ENCODE measurements around the gene FBXL3. TPM values are rescaled to one million over a fixed set of nuclear protein-coding genes. Genes with fewer than 3 reads are reported as not detected.

Gene FBXL3
- total RNA-seq, 4 donors from 2014 or later, result 144 to 164 (median 155) TPM

DNA sequence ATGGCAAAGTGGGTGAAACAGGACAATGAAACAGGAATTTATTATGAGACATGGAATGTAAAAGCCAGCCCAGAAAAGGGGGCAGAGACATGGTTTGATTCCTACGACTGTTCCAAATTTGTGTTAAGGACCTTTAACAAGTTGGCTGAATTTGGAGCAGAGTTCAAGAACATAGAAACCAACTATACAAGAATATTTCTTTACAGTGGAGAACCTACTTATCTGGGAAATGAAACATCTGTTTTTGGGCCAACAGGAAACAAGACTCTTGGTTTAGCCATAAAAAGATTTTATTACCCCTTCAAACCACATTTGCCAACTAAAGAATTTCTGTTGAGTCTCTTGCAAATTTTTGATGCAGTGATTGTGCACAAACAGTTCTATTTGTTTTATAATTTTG lies 26.5 kb downstream of the FBXL3 start:
- WGBS, 2 donors, result 29 to 33% methylated on average over 1 of the region's 1 CpG
- peak overlapping the region; percentile 71 to 85 (median 83) for H3K27ac ChIP-seq
- no peak overlapping the region for H3K4me3 ChIP-seq (replicated peaks in 1 of 3)
- H3K27me3 ChIP-seq, result no peaks in the 10 kb centered on the region
- TF ChIP-seq CTCF (IDR thresholded peaks at IDR 0.05), result no peak
- no peak for TF ChIP-seq POLR2A (IDR thresholded peaks at IDR 0.05)
- intact Hi-C loops (cut with DNase I), result no loop called here
- peaks cover 6 to 11% of the 10 kb centered on the region in 2 donors for H3K36me3 ChIP-seq
- DNase-seq, result no peak
- H3K4me1 ChIP-seq, result peaks cover 64 to 86% of the 10 kb centered on the region in 2 donors
- no peaks in the 10 kb centered on the region for H3K9me3 ChIP-seq

DNA sequence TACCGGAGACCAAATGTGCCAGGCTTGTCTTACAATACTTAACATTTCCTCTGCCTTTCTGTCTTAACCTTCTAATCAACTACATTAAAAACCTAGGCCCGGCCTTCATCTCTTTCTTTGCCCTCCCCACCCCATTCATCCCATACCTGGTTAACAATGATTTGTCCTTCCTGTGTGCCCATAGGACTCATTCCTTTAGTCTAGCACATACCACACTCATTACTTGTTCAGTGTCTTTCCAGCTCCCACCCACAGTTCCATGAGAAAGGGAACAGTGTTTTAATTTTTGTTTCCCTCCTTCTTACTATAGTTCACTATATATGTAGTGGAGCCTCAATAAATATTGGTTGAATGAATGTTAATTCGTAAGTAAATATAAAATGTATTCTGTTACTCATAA lies 32.7 kb downstream of the FBXL3 start:
- H3K36me3 ChIP-seq, result peaks cover 6 to 11% of the 10 kb centered on the region in 2 donors
- 96 to 97% methylated on average over 3 of the region's 3 CpGs for WGBS, 2 donors
- DNase-seq, result no peak
- intact Hi-C loops (cut with DNase I), result loop anchor here (5.0 kb wide), 1 partner anchor 33 kb away; the partner anchor contains the start of gene FBXL3
- peaks cover 37 to 52% of the 10 kb centered on the region in 2 donors for H3K4me1 ChIP-seq
- no peak overlapping the region for H3K4me3 ChIP-seq (replicated peaks in 1 of 3)
- no peaks in the 10 kb centered on the region for H3K9me3 ChIP-seq
- peak overlapping the region; percentile 86 to 99 (median 95) for H3K27ac ChIP-seq
- TF ChIP-seq POLR2A (IDR thresholded peaks at IDR 0.05) (no peak), CTCF (IDR thresholded peaks at IDR 0.05) (no peak)
- H3K27me3 ChIP-seq, result no peaks in the 10 kb centered on the region

DNA sequence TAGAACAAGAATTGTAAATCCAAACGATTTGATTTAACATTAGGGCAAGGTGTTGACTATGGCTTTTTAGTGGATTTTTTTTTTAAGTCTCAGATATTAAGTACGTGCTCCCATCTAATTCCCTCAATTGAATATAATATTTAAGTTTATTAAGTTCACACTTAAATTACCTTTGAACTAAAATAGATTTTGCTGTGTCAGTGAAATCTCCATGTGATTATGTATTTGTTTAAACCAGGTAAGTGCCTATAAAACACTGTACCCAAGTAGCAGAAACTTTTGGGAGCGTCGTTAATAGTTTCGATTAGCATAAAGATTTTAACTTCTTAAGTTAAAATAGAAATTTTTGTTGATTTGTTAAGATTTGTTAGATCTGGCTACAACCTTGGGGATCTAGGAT lies 33.5 kb downstream of the FBXL3 start:
- H3K4me3 ChIP-seq (replicated peaks in 1 of 3), result peak overlapping the region in 2 of 3 donors; percentile 37 to 59
- H3K4me1 ChIP-seq, result peaks cover 29 to 44% of the 10 kb centered on the region in 2 donors
- H3K27ac ChIP-seq, result peak overlapping the region; percentile 86 to 99 (median 95)
- no peaks in the 10 kb centered on the region for H3K27me3 ChIP-seq
- H3K9me3 ChIP-seq, result no peaks in the 10 kb centered on the region
- peaks cover 6 to 11% of the 10 kb centered on the region in 2 donors for H3K36me3 ChIP-seq
- 81 to 87% methylated on average over 5 of the region's 5 CpGs for WGBS, 2 donors
- no peak for TF ChIP-seq POLR2A (IDR thresholded peaks at IDR 0.05)
- no peak for TF ChIP-seq CTCF (IDR thresholded peaks at IDR 0.05)
- DNase-seq, result no peak
- intact Hi-C loops (cut with DNase I), result loop anchor here (5.0 kb wide), 1 partner anchor 34 kb away; the partner anchor contains the start of gene FBXL3

DNA sequence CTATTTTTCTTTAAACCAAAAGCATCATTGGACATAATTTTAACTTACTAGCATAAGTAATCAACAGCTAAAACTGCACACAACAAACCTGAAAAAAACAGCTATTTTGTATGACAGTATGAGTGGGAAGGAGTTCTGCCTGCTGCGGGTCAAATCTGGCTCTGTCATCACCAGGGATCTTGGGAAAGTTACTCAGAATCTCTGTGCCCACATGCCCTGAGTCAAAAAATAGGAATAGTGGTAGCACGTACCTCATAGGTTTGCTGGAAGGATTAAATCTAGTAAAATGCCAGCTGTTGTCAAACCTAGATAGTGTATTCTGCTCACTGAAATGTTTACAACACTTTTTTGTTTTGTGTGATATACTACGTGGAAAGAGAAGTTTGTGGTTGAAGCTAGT lies 33.9 kb downstream of the FBXL3 start:
- intact Hi-C loops (cut with DNase I), result loop anchor here (5.0 kb wide), 1 partner anchor 34 kb away; the partner anchor contains the start of gene FBXL3
- WGBS, 2 donors, result 40 to 43% methylated on average over 3 of the region's 3 CpGs
- peaks cover 28 to 42% of the 10 kb centered on the region in 2 donors for H3K4me1 ChIP-seq
- no peaks in the 10 kb centered on the region for H3K9me3 ChIP-seq
- peak overlapping the region in 2 of 3 donors; percentile 37 to 59 for H3K4me3 ChIP-seq (replicated peaks in 1 of 3)
- no peak for TF ChIP-seq POLR2A (IDR thresholded peaks at IDR 0.05)
- no peak for TF ChIP-seq CTCF (IDR thresholded peaks at IDR 0.05)
- H3K27me3 ChIP-seq, result no peaks in the 10 kb centered on the region
- no peak for DNase-seq
- H3K27ac ChIP-seq, result peak overlapping the region; percentile 86 to 99 (median 95)
- H3K36me3 ChIP-seq, result peaks cover 6 to 11% of the 10 kb centered on the region in 2 donors

DNA sequence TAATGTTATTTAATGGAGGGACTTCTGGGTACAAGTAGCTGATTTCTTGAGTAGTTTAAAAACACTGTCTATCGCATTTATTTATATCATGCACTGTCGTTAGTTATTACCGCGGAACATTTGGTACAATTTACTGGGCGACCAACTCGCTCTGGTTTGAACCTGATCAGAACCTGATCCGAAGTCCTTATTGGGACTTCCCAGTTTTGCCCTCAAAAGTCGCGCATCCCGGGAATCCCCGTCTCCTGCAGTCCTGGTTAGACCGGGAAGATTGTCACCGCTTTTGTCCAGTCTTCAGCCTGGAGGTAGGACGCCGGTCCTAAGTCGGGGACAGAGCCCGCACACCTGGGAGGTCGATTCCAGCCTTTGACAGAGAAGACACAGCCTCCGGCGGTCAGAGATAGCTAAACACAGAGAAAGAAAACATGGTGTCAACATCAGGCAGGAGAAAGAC lies 34.4 kb downstream of the FBXL3 start:
- Histone ChIP-seq H3K4me3 (replicated peaks in 1 of 3) (peak overlapping the region; percentile 37 to 75 (median 59)), H3K27me3 (no peaks in the 10 kb centered on the region), H3K27ac (peak overlapping the region; percentile 86 to 99 (median 95)), H3K9me3 (no peaks in the 10 kb centered on the region), H3K4me1 (peaks cover 24 to 37% of the 10 kb centered on the region in 2 donors), H3K36me3 (peaks cover 6 to 11% of the 10 kb centered on the region in 2 donors)
- no peak for TF ChIP-seq POLR2A (IDR thresholded peaks at IDR 0.05)
- TF ChIP-seq CTCF (IDR thresholded peaks at IDR 0.05), result no peak
- DNase-seq, result peak; percentile 46 to 53
- 2% methylated on average over 20 of the region's 20 CpGs for WGBS, 2 donors
- intact Hi-C loops (cut with DNase I), result loop anchor here (5.0 kb wide), 1 partner anchor 35 kb away; the partner anchor contains the start of gene FBXL3

All from thyroid gland (tissue), 4 donors.